ENCODE data around the gene BAIAP2L2.
"Not testable (repeated sequence)": the region's sequence is repeated elsewhere in the genome, so short reads cannot be mapped to it uniquely, and the experiment has no call there.

The BAIAP2L2 gene

GRCh38 chr22:38038890-38039812 is 71.3 kb downstream of the BAIAP2L2 start:
- H3K4me3 ChIP-seq (replicated peaks; ENCODE audit: low read depth, low read length) = no peak overlapping the region
- TF ChIP-seq CTCF (IDR thresholded peaks at IDR 0.05; ENCODE audit: low read length, missing control alignments) = no peak
- no peak for DNase-seq (ENCODE audit: low read depth)

- no peak for TF ChIP-seq CTCF (IDR thresholded peaks at IDR 0.05; ENCODE audit: low read length, missing control alignments)
Observed at GRCh38 chr22:38038426-38038825, 72.1 kb downstream of the BAIAP2L2 start.

GRCh38 chr22:38037367-38038150 is 72.9 kb downstream of the BAIAP2L2 start:
- DNase-seq (ENCODE audit: low read depth); H3K4me3 ChIP-seq (replicated peaks; ENCODE audit: low read depth, low read length): not testable (repeated sequence)

More at GRCh38 chr22:38038426-38038825, 72.1 kb downstream of the BAIAP2L2 start:
- no peak overlapping the region for H3K4me3 ChIP-seq (replicated peaks; ENCODE audit: low read depth, low read length)
- no peak for DNase-seq (ENCODE audit: low read depth)

GRCh38 chr22:38036392-38037062 is 74.0 kb downstream of the BAIAP2L2 start:
- TF ChIP-seq CTCF (IDR thresholded peaks at IDR 0.05; ENCODE audit: low read length, missing control alignments) = no peak
- DNase-seq (ENCODE audit: low read depth) = no peak
- H3K4me3 ChIP-seq (replicated peaks; ENCODE audit: low read depth, low read length) = no peak overlapping the region

- no peak for DNase-seq (ENCODE audit: low read depth)
- H3K4me3 ChIP-seq (replicated peaks; ENCODE audit: low read depth, low read length) = no peak overlapping the region
- TF ChIP-seq CTCF (IDR thresholded peaks at IDR 0.05; ENCODE audit: low read length, missing control alignments) = no peak
Observed at GRCh38 chr22:38035530-38035885, 75.0 kb downstream of the BAIAP2L2 start.

Measured in fibroblast of pulmonary artery (primary cell).